GM19193 (cell line): ENCODE measurements around the gene ST3GAL6.

ENCODE experiments used
- POLR2A ChIP-seq: IDR thresholded peaks from 4 replicates; pipeline ENCODE4 v1.6.1; 2011; ENCODE audit not compliant: insufficient read depth, insufficient read length; ENCODE audit errors: extremely low read depth

The ST3GAL6 gene

DNA sequence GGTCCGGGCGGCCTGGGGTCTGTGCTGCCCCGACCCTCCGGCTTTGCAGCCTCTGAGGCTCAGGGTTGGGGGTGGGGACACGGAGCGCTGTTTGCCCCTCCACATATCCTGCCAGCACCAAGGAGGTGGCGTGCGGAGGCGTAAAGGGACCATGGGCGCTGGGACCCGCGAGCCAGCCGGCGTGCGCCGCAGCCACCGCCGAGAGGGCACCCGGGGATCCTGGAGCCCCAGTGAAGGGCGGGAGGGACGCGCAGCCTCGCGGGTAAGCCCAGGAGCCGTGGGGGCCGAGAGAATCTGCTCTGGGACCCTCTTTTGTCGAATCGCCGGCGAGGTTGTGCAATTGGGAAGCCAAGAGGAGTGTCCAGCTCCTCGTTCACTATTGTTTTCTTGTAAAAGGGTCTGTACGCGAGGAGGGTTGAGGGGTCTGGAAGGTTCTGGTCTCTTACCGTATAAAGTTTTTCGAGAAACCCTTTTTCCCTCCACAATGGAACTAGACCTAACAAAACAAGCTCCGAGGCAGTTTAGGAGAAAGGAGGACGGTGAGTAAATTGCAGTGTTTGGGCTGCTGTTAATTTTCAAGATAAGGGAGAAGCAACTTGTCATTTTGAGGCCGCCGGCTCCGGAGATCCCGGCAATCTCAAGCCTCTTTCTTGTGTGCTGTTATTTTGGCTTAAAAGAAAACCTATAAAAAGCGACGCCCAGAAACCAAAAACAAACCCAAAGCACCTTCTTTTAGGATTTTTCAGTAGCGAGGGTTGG, 29.9 kb upstream of the ST3GAL6 start:
- no peak for TF ChIP-seq POLR2A

DNA sequence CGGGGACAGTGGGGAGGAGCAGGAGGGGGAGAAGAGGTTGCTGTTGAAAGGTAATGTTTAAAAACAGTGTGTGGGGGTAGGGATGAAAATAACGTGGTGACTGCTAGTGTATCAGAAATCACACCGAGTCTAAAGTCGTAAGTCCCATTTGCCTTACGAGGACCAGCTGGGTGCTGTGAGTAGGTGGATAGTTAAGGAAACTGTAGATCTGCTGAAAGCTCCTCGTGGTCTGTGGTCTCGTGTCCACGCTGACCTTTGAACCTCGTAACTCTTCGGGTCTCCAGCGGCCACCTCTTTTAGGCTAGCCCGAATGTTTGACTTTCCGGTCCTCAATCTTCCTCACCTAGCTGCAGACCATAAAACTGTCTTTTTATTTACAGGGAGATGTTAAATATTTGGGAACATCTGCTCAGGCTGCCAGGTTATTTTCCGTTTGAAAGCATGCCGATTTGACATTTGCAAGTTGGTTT, 29.3 kb upstream of the ST3GAL6 start:
- no peak for TF ChIP-seq POLR2A

DNA sequence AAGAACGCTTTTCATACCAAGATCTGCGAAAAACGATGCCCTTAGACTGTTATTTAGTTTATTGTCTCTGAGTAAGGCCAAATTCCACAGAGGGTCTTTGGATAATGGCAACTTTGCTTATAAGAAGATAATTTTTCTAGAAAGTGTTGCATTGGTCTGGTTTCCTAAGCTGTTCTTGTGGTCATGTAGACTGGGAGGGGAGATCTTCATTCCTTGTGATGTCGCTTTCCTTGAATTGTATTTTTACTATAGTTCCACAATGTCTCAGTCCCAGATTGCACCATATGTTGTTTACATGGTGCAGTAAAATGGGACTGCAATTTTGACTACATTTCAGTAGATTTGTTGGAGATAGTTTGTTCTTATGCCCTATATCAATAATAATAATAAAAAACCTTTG, 28.8 kb upstream of the ST3GAL6 start:
- no peak for TF ChIP-seq POLR2A

DNA sequence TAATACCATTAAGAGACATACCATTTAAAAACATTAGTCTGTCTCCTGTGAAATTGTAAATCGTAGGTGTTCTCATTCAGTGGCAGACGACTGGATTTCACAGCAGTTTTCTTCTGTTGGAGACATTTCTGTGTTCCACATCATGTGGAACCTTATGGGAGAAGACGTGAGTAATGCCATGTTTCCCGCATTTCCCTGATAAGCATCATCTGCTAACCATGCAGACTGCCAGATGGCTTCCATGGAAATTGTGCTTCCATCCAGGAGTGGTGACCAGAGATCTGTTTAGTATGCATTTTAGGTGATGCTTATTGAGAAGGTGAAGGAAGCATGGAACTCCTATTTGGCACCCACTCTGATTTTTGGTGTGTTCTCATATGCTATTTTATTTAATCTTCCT, 28.4 kb upstream of the ST3GAL6 start:
- TF ChIP-seq POLR2A, result no peak

DNA sequence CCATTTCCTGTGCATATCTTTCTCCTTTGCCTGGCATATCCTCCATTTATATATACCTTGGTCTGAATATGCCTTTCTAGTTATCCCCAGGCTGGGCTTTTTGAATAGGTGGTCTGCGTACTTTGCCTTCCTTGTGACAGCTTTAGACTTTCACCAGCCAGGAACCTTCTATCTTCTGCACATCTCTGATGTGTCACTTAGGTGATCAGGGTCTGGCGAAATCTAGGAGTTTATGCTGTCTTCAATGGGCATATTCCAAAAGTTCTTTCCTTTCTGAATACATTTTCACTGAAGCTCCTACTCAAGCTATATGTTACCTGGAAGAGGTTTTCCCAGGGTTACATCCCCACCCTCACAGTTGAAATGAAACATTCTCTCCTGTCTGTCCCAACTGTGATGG, 27.8 kb upstream of the ST3GAL6 start:
- TF ChIP-seq POLR2A, result no peak

DNA sequence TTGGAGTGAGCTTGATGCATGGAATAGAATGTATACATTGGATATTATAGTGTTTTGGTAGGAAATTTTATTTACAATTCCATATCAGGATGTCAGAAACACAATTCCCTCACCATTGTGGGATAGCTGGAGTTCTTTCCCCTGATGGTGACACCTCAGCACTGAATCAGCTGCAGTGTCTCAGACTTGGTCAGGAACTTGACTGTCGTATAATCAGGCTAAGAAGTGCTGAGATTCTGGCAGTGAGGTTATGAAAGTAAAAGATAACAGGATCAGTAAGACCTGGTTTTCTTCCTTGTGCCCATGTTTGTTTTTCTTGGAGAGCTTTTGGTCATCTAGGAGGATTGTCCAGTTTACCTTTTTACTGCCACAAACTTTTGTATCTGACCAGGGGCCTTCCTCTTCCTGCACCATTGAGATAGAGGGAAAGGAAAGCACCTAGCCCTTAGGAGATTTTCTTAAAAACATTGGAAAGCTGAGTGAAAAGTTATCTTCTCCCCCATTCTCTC, 27.3 kb upstream of the ST3GAL6 start:
- no peak for TF ChIP-seq POLR2A

DNA sequence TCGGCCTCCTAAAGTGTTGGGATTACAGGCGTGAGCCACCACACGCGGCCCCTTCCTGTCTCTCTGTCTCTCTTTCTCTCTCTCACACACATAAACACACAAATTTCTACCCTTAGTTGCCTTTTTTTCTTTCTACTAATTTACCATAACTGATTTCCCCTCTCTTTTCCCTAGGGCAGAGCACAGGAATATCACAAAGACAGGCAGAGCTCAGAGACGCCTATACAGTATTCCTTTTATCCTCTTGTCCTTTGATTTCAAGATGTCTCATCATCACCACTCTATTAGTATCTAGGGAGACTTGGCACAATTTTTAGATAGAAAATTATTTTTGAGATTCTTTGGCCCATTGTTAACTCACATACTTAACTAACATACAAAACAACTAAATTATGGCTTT, 25.8 kb upstream of the ST3GAL6 start:
- no peak for TF ChIP-seq POLR2A

DNA sequence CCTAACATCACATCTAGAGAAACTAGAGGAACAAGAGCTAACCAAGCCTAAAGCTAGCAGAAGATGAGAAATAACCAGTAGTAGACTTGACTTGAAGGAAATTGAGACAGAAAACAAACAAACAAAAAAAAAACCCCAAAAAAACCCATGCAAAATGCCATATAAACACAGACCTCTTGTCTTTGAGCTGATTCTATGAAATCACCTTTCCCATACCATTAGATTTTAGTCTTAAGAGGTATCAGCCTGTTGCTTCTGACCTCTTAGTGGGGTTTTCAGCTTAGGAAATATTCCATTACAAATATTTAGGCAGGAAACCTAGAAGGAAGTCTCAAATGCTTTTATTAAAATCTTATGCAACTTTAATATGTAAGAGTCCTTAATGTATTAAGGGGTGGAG, 23.9 kb upstream of the ST3GAL6 start:
- TF ChIP-seq POLR2A, result no peak

DNA sequence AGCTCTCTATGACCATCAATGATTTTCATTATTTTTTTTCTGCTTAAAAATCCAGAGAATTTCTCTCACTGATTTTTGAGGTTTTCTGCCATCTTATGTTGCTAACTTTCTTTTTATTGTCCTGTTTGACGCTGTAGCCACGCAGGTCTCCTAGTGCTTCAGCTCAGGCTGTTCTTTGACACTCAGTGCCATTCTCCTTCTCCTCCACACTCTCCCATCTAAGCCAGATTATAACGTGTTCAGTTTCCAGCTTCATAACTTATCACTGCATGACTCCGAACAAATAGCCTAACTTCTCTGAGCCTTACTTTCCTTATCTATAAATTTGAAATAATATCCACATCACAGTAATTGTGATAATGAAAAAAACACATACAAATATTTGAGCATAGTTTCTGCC, 22.8 kb upstream of the ST3GAL6 start:
- TF ChIP-seq POLR2A, result no peak

DNA sequence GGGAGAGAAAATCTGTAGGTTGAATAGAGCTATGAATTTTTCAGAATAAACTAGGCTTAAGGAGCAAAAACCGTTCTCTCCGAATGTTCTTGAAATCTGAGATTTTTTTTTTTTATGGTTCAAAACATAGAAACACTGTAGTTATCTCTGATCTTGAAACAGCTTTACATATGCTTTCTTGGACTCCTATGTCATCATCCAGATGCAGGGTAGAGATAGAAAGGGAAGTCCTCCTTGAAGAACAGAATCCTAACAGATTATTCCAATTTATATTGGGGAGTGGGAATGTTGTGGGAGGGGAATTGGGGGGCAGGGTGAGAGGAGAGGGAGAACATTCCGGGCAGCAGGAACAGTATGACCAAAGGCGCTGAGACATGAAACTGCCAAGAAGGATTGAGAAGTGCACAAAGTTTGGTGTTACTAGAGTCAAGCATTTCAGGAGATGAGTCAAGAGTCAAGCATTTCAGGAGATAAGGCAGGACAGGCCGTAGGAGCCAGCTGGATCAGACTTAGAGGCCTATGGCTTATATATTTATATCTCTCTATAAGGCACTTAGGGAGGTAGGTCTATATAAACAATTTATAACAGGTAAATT, 21.9 kb upstream of the ST3GAL6 start:
- TF ChIP-seq POLR2A, result no peak

DNA sequence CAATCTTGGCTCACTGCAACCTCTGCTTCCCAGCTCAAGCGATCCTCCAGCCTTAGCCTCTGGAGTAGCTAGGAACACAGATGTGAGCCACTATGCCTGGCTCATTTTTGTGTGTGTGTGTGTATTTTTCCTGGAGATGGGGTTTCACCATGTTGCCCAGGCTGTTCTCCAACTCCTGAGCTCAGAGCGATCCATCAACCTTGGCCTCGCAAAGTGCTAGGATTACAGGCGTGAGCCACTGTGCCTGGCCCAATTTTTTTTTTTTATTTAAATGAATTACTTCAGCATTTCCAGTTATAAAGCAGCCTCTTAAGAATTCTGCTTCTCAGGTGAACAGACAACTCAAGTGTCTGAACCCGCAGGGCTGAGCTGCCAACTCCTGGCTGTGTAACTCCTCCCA, 20.1 kb upstream of the ST3GAL6 start:
- no peak for TF ChIP-seq POLR2A

DNA sequence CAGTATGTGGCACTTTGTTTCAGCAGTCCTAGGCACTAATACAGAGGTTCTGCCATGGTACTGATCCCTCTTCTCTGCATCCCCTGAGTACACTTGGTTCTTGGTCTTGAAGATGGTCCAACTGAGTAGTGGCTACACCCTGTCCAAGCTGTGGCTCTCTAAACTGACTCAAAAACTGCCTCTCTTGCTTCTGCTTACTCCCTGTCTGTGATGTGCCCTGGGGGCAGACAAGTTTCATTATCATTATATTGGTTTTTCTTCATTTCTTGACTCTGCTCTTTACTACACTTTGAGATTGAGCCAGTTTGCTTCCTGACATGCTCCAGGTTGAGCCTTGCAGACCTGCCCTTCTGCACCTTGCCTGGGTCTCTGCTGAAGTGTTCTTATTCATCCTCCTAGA, 18.9 kb upstream of the ST3GAL6 start:
- no peak for TF ChIP-seq POLR2A

DNA sequence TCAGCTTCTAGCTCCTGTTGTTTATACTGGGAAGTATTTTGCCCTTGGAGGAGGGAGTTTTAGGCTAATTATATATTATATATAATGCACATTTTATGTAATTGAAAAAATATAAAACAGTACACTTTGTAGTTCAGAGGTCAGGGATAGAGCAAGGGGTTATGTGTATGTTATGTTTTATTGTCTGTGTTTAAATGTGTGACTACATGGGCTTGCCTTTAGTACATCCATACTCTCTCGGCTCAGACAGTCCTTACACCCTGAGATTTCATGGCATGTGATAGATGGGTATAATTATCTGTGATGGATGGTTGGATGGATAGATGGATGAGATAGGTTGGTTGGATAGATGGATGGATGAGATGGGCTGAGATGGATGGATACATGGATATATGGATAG, 17.4 kb upstream of the ST3GAL6 start:
- TF ChIP-seq POLR2A, result no peak

DNA sequence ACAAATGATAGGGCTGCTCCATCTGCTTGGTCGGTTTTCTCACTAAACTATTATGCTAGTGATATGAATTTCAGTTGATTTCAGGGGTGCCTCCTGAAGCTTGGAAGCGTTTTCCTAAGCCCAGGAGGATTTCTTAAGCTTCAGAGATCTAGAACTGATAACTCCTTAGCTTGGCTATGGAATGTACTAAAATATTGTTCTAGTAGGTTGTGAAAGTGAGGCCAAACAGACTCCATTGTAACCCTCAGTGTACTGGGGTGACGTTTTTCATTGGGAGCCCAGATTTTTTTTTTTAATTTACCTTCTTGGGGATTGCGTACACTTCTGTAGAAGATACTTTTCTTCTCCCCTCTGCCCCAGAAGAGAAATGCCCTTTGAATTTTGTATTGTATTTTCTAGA, 17.0 kb upstream of the ST3GAL6 start:
- TF ChIP-seq POLR2A, result no peak

DNA sequence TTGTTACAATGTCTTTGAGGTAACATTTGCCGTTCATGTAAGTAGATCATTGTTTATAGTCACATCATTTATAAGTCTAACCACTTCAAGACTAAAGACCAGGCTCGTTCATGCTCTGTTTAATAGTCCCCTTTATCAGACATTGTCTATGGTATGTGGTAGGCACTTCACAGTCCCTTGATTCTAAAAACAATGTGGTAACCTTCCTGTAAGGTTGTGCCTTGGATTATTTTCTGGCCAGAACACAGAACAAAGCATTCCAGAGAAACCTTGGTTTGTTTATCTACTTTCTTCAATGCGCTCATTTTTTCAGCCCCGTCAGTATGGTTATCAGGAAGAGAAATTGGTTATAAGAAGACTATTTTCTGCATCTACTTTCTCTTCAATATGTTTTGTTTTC, 16.3 kb upstream of the ST3GAL6 start:
- no peak for TF ChIP-seq POLR2A

DNA sequence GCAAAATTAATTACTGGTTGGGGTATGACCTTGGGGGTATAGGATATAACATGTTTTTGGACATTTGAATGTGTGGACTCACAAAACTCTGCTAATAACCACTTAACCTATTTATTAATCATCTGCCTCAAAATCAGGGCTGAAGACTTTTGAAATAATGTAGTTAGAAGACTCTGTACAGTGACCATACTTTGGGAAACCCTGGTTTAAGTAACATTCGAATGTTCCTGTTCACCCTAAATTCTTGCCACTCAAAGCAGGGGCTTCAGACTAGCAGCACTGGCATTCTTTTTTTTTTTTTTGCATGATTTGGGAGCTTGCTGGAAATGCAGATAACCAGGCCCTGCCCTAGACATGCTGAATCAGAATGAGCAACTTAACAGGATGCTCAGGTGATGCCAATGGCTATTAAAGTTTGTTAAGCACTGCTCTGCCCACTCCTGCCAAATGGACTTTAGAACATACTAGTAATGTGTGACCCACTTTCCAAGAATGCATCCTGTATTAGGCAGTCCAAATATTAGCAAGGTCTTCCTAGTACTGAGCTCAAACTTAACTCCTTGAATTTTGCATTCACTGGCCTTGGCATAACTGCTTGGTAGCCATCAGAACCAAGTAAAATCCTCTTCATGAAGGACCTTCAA, 12.7 kb upstream of the ST3GAL6 start:
- TF ChIP-seq POLR2A, result no peak
